GM18519 (cell line): Measurements from ENCODE around the gene CPNE2.
"Not testable (repeated sequence)": the region's sequence is repeated elsewhere in the genome, so short reads cannot be mapped to it uniquely, and the experiment has no call there.

Experiments used
- ATAC-seq: cut with Tn5 transposase; IDR thresholded peaks from one replicate; pipeline ENCODE4 v1.9.1; 2021; ENCODE audit warnings: mild to moderate bottlenecking, moderate library complexity; ENCODE audit not compliant: unreplicated experiment, low FRiP score

The CPNE2 gene

DNA sequence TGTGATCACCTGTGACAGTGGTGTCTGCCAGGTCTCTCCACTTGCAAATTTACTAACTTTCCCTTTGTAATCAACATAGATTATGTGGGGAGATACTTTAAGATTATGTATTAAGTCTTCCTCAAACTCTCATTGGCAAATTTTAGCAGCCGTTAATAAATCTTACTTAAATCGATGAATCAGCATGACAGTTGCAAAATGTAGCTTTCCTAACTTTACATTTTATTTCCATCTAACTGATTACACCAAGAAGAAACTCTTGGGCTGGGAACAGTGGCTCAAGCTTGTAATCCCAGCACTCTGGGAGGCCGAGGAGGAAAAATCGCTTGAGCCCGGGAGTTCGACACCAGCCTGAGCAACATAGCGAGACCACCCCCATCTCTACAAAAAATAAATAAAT, 23.3 kb upstream of the CPNE2 start:
- ATAC-seq = no peak

DNA sequence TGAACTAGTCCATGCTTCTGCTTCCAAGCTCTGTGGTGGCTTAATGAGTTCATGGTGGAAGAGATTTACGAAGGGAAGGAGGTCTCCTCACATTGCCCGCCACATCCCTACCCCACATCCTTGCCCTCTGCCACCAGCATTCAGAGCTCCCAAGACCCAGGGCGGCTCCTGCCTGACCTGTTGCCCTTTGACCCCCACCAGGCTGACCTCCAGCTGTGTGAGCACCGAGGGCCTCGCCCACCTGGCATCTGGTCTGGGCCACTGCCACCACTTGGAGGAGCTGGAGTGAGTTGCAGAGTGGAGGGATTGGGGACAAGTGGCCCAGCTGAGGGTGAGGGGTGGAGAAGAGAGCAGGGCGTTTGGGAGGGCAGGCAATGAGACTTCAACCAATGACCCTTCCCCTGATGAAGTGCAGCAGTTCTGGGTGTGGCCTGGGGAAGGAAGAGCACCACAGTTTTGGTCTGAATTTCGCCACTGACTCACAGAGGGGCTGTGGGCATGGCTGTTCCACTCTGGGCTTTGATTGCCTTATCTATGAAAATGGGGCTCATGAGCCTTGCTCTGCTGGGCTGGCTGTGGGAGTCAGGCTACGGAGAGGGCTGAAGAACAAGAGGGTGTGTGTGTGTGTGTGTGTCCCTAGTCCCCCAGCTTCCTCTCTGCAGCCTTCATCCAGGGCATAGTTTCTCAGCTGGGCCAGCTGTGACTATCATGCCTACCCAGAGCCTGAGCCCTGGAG, 22.6 kb upstream of the CPNE2 start:
- ATAC-seq = no peak

DNA sequence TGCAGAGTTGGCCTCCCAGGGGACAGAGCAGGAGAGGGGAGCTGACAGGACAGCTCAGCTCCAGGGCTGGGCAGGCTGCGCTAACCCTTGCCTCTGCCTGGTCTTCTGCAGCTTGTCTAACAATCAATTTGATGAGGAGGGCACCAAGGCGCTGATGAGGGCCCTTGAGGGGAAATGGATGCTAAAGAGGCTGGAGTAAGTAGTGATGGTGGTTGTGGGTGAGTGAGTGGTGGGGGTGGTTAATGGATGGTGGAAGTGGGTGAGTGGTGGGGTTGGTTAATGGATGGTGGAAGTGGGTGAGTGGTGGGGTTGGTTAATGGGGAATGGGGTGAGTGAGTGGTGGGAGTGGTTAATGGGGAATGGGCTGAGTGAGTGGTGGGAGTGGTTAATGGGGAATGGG, 22.0 kb upstream of the CPNE2 start:
- ATAC-seq = no peak

DNA sequence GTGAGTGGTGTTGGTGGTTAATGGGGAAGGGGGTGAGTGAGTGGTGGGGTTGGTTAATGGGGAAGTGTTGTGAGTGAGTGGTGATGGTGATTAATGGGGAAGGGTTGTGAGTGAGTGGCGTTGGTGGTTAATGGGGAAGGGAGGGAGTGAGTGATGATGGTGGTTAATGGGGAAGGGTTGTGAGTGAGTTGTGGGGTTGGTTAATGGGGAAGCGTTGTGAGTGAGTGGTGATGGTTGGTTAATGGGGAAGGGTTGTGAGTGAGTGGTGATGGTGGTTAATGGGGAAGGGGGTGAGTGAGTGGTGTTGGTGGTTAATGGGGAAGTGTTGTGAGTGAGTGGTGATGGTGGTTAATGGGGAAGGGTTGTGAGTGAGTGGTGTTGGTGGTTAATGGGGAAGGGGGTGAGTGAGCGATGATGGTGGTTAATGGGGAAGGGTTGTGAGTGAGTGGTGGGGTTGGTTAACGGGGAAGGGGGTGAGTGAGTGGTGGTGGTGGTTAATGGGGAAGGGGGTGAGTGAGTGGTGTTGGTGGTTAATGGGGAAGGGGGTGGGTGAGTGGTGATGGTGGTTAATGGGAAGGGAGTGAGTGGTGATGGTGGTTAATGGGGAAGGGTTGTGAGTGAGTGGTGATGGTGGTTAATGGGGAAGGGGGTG, 21.2 kb upstream of the CPNE2 start:
- ATAC-seq = not testable (repeated sequence)

DNA sequence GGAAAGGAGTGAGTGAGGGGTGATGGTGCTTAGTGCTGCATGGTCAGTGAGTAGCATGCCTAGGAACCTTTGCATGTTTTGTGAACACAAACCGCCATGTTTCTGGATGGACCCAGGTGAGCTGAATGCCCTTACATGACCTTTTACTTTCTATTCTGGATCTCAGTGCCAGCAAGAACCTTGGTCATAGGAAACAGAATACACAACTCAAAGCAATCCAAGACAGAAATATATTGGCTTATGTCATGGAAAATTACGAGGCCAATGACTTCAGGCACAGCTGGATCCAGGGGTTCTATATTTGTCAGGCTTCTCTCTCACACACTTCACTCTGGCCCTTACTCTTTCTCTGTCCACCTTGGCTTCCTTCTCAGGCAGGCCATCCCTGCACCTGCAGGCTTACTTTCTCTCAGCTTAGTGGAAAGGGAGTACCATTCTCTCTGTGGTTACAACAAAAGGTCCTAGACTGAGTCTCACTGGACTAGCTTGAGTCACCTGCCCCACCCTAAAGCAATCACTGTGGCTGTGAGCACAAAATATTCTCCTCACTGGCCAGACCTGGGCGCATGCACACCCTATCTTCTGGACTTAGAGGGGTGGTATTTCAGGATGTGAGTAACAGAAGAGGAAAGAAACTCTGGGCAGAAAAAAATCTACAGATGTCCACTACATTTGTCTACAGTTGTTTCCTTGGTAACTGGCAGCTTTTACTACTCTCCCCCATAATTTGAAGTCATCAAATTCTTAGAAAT, 20.4 kb upstream of the CPNE2 start:
- ATAC-seq = no peak

DNA sequence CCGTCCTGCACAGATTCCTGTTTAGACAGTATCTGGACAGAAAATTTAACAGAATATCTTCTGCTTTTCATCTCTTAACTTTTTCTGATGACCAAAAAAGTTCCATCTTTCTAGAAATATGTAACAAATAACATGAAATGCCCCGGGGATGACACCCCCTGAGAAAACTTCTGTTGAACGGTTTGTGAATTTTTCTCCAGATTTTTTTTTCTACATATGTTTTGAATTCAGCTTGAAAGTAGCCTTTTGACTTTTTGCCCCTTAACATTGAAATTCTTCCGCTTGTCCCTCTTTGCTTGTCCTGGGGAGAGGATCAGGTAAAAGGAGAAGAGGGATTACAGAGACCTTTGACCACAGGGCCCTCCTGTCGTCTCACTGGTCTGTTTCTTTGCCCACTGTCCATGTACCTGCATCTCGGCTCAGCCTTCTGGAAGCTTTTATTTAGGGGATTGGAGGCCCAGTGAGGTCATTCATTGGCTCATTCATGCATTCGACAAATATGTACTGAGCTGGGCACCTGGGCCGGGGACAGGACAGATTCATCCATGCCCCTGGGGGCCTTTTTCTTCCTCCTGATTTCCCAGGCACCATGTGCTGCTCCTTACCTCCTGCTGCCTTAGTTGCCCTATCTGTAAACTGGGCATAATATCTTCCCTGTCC, 19.6 kb upstream of the CPNE2 start:
- no peak for ATAC-seq

DNA sequence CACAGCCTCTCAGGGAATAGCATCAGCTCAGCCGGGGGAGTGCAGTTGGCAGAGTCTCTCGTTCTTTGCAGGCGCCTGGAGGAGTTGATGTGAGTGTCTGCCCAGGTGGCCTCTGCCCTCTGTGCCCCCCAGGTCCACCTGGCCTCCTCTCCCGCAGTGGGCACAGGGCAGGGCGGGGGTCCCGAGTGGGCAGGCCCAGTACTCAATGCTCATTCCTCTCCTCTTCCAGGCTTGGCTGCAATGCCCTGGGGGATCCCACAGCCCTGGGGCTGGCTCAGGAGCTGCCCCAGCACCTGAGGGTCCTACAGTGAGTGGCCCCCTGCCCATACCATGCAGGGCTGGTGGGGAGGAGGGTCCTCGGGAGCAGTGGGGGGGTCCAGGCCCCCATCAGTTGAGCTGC, 14.7 kb upstream of the CPNE2 start:
- no peak for ATAC-seq

DNA sequence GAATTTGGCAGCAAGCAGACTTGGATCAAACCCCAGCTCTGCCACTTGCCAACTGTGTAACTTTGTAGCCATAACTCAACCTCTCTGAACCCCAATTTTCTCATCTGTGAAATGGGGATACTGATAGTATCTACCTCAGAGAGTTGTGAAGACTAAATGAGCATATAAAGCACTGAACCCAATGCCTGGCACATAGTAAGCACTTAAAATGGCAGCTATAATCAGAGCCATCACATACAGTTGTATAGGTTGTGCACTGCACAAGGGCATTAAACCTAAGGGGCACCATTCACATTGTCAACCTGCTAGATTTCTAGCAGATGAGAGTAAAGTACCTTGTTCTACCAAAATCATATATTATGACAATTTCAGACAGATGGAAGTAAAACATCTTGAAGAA, 10.6 kb upstream of the CPNE2 start:
- no peak for ATAC-seq

DNA sequence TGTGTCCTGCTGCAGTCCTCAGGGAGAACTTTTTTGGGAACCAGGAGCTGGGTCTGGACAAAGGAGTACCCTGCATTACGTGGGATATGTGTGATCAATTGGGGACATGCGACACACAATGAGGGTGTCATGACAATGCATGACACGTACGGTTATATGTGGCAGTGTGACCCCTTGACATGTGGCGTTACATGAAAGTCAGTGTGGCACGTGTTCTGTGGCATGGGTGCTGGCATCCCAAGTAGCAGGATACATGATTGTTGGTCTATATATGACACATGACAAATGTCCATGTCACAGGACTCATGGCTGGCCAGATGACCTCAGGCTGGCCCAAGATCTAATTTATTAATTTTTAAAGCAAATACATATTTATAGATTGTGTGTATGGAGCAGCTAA, 9.7 kb upstream of the CPNE2 start:
- ATAC-seq = no peak

DNA sequence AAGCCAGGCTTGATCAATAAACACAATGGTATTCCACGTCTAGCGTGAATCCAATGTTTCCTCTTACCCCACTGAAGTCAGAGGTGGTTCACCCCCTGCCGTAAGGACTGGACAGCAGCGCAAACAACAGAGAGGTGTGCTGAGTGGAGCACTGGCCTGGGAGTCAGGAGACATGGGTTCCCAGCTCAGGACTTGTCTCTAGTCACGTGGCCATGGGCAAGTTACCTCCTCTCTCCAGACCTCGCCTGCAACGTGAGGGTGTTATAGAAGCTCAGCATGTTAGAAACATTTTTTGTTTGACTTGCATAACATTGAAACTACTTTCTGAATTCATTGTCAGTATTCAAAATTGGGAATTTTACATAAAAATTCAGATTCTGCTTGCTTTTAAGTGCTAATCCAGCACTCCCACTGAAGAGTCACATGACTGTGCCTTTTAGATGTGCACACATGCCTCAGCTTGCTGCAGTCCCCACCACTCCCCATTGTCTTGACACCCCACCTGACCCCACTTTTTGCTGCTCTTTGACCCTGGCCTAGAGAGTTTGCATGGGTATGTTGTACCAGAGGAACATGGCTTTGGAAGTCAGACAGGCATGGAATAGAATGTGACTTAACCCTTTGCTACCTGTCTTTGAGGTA, 8.8 kb upstream of the CPNE2 start:
- ATAC-seq = no peak

DNA sequence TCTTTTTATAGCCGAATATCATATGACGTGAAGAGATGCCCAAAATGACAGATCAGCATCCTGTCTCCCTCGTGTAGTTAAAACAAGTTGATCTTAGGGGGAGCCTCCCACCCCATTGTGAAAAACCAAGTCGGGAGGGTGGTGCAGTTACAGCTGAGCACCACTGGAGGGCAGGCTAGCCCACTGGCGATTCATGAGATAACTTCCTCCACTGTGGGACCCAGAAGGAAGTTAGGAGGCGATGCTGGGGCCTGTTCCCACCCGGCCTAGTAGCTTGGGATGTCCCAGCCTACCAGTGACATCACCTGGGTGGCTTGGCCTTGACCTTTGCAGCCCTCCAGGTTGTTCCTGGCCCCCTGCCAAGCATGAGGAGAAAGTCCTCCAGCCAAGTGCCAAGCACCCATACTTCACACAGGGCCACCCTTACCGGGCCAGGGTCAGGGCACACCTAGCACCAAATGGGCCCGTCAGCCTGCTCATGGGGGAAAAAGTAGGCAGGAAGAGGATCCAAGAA, 8.1 kb upstream of the CPNE2 start:
- ATAC-seq = no peak

DNA sequence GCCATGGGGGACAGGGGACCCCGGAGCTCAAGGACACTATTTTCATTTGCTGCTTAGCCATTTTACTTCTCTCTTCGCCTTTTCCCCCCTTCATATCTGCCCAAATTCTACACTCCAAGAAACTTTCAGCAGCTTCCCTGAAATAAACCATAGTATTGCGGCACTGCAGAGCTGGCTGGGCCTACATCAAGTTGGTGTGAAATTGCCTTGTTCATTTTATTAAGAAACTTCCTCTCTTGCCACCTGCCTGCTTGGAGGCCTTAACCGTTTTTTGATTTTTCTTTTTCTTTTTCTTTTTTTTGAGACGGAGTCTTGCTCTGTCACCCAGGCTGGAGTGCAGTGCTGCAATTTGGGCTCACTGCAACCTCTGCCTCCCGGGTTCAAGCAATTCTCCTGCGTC, 7.4 kb upstream of the CPNE2 start:
- no peak for ATAC-seq

DNA sequence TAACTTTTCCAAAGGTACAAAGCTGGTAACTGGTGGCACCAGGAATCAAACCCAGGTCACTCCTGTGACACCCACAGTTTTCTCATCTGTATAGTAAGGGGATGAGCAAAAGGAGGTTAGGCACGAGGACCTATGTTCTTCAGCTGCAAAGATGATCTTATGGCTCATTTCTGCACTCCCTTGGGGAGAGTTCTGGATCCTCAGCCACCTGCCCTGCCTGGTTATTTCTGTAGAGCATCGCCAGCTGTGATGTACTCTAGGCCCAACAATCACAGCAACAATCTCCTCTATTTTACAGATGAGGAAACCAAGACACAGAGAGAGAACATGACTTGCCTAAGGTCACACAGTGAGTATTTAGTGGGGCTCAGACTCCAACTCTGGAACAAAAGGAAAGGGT, 5.4 kb upstream of the CPNE2 start:
- no peak for ATAC-seq

DNA sequence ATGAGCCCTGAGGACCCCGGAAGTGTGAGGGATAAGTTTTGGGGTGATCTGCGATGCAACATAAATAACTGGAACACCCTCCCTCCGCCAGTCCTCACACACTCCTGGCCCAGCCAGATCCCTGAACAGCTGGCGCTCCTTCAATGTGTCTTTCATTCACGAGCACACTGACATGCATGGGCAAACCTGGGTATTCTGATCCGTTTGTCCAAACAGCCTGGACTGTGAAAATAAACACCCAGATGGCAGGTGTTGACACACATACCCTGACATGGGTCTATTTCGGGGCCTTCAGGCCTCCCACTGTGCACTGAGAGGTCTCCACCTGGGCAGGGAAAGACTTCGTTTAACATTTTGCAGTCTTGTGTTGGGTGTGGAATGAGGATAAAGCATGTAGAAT, 3.0 kb upstream of the CPNE2 start:
- ATAC-seq = no peak

DNA sequence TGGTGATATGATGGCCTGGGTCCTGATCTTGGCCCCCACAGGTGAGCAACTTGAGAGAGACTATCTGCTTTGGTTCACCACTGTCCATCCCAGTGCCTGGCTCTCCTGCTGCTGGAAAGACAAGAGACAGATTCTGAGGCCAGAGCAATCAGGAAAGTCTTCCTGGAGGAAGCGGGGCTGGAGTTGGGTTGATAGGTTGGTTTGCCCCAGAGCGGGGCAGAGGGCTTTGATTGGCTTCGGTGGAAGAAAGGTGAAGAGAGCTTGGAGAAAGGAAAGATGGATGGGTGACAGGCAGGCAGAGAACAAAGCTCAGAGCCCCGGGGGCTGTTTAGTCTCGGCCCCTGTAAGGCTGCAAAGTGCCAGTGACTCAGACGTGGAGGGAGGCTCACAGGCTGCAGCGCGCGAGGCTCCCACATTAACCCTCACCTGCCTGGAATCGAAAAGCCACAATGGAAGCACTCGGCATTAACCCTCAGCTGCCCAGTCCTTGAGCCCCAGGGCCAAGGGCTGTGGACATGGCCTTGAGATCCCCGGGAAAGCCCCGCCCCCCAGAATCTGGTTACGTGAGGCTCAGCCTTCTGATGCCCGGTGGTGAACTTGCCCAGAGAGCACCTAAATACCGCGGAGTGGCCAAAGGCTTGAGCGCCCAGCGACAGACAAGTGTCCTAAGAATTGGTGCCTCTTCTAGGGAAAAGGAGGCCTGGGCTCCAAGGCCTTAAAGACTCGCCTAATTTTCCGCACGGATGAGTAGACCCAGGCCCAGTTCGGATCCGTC, 996 bp upstream of the CPNE2 start:
- no peak for ATAC-seq

DNA sequence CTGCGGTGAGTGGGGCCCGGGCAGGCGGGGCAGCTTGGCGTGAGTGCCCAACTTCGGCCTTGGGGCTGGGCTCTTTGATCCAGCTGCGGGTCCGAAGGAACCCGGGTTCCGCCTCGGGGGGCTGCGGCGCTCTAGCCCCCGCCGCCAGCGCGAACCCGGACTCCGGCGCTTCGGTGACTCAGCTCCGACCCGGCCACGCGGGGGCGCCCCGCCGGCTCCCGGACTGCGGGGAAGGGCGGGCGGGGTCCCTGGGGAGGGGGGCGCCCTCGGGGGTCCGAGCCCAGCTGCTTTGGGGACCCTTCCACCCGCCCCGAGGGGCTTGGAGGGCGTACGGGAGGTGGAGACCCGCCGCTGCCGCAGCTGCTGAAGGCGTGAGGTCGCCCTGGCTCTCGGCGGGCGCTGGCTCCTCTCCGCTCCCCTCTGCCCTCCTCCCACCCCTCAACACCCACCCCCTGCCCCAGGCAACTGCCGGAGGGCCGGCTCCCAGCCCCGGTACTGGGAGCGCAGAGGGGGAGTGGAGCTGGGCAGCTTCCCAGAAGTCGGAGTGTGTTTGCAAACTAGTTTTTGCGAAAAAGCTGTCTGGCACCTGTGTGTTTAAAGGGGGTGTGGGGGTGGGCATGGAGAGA, 516 bp downstream of the CPNE2 start:
- no peak for ATAC-seq

DNA sequence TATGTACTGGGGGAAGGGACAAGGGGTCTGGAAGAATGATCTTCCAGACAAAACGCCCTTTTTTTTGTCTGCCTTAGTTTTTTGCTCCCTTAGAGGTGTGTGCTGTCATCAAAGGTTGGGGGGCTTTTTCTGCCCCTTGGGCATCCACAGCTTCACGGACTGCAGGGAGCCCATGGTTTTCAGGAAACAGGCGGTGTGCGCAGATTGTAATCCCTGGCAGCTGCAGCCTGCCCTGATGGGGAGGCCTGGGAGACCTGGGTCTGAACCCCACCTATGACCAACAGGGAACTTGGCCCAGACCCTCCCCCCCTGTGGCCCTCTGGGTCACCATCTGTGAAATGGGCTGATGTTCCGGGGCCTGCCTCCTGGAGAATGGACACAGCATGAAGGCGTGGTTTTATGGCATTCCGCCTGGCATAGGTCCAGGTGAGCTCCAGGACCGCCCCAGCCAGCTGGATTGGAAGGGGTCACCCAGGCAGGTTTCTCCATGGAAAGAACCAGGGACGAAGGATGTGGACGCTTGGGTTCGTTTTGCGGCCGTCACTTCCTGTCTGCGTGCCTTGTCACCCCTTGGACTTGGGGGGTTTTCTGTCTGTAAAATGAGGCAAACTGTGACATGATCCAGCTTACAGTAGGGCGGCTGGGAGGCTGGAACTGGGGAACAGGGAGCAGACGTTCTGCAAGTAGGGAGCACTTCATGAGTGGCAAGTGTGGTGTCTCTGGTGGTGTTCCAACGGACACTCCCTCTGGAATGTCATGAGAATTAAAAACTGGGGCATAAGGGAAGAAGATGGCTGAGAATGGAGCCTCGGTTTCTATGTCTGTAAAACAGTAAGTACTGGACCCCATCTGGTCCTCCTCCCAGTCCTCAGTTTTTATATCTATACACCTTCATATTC, 1.5 kb downstream of the CPNE2 start:
- ATAC-seq = no peak

DNA sequence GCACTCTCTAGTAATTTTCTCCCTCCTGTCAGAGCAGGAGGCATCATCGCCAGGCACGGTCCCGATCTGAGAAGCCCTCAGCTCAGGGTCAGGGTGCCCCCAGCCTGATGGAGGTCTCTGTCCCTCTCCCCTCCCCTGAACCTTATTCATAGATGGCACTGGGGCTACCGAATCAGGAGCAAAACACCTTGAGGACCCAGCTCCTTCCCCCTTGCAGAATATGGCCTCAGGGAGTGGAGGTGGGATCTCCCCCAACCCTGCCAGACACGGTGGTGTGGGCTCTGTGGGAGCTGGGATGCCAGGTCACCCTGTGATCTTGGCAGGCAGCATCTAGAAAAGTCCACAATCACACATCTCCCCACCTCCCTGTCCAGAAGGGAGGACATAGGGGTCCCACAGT, 2.5 kb downstream of the CPNE2 start:
- no peak for ATAC-seq
